ENCODE data around the gene FAM193B.
"Not testable (repeated sequence)": the region's sequence is repeated elsewhere in the genome, so short reads cannot be mapped to it uniquely, and the experiment has no call there.

The FAM193B gene

DNA sequence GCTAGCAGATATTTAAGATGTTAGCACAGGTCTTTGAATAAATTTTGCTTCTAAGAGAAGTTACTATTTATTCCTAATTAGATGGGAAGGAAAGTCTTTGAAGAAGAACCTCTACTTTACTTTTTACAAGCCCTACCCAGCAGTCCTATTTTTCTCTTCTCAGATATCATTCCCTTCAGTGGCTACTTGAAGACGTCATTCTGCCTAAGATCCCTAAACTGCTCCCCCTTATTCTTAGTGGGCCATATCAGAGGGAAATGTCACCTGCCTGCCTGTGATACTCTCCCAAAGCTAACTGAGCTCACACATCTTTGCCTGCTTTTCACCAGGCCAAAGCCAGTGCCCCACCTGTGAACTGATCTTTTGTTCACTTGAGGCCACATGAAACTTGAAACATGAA is 21.1 kb upstream of the FAM193B start:
- DNase-seq, result no peak

DNA sequence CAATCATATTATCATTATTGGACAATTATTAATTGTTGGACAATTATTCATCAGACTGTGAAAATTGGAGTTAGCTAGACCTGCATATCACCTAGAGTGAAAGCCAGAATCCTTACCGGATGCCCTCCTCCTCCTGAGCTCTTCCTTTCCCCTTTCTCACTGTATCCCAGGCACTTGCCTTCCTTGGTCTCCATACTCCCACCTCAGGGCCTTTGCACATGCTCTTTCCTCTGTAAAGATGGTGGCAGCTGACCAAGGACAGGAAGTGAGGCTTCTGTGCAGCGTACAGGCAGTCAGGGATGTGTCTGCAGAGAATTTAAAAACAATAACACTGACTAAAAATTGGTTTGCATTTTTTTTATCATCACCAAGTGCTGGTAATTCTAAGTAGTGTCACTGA is 15.5 kb upstream of the FAM193B start:
- no peak for DNase-seq

DNA sequence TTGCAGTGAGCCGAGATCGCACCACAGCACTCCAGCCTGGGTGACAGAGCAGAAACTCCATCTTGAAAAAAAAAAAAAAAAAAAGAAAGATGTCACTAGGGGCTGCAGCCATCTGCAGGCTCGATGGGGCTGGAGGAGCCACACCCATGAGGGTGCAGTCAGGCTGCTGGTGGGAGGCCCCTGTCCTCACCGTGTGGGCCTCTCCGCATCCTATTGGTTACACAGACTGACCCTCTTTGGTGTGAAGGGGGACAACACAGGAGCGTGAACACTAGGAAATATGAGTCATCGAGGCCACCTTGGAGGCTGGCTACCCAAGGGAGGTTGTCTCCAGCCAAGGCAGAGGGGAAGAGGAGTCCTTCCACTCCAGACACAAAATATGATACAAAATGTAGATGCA is 14.0 kb upstream of the FAM193B start:
- no peak for DNase-seq

DNA sequence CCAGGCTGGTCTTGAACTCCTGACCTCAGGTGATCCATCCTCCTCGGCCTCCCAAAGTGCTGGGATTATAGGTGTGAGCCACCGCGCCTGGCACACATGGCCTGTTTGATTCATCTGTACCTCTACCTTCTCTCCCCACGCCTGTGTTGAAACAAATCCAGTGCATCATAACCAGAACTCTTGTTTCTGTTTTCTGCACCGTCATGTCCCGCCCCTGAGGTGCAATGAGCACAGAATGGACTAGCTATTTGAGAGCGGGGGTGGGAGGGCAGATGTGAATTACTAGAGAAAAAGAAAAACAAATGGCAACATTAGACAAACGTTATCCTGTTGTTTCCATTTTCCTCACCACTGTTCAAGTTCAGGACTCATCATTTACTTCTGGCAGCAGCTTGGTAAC is 10.7 kb upstream of the FAM193B start:
- no peak for DNase-seq

DNA sequence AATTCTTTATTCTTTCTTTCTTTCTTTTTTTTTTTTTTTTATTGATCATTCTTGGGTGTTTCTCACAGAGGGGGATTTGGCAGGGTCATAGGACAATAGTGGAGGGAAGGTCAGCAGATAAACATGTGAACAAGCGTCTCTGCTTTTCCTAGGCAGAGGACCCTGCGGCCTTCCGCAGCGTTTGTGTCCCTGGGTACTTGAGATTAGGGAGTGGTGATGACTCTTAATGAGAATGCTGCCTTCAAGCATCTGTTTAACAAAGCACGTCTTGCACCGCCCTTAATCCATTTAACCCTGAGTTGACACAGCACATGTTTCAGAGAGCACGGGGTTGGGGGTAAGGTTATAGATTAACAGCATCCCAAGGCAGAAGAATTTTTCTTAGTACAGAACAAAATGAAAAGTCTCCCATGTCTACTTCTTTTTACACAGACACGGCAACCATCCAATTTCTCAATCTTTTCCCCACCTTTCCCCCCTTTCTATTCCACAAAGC is 5.1 kb upstream of the FAM193B start:
- not testable (repeated sequence) for DNase-seq

DNA sequence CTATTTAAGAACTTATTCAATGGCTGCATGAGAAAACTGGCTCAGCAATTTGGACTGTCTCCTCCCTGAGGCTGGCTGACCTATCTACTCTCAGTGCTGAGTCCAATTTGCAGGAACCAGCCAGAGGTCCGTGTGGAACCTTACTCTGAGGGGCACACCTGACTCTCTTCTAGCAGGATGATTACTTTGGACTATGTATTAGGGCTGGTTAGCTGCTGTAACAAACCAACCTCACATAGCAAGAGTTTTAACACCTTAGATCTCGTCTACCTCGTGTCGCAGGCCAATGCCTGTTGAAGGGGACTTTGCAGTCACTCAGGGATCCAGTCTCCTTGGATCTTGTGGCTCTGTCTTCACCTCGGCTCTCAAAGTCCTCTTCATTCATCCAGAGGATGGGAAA is 3.4 kb upstream of the FAM193B start:
- no peak for DNase-seq

DNA sequence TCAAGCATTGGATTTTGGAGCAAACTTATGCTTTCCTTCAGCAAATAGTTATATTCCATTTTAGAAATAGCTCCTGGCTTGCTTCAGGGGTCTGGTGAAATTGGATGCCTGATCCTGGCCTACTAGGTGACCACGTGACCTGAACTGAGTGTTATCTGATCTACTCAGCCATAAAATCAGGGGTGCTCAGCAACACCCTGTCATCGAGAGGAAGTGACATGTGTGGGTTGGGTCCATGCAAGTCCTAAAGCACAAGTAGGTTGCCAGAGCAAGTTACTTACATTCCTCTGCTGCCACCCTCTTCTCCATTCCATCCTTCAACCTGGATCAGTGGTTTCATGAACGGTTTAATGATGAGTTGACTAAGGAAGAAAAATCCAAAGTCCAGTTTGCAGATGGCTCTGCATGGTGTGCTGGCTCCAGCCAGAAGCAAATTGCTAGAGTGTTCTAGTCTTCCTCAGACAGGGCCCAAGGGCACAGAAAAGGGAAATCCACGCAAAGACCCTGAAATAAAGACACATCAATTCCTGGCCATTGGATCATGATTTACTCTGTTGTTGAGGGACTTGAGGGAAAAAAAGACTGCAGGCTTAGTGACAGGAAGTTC is 2.8 kb upstream of the FAM193B start:
- no peak for DNase-seq

DNA sequence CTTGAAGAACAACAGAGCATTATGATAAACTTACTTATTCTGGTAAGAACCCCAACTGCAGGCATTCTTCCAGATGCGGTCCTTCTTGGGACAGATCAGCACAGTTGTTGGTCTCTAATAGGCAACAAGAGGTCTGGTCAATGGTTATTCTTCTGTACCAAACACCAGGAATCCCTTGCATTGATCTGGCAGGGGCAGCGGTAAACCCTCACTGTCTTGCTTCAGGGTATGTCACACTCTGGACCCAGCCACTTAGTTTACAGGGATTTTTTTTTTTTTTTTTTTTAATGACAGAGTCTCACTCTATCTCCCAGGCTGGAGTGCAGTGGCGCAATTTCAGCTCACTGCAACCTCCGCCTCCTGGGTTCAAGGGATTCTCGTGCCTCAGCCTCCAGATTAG is 1.3 kb upstream of the FAM193B start:
- DNase-seq, result no peak

DNA sequence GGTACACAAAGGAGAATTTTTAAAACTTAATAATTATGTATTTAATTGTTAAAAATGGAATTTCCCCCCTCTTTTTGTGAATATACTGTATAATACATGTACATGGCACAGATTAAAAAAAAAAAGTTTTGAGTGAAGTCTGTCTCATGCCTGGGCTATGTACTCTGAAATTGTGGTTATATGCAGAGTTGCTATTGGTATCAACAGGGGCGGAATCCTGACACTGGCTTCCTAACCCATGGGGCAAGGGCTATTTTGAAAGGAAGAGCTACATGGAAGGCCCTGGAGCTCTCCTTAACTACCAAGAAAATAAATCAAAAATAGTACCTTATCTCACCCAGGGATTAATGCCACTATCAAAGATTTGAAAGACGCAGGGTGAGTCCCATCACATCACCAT is 865 bp upstream of the FAM193B start:
- no peak for DNase-seq

DNA sequence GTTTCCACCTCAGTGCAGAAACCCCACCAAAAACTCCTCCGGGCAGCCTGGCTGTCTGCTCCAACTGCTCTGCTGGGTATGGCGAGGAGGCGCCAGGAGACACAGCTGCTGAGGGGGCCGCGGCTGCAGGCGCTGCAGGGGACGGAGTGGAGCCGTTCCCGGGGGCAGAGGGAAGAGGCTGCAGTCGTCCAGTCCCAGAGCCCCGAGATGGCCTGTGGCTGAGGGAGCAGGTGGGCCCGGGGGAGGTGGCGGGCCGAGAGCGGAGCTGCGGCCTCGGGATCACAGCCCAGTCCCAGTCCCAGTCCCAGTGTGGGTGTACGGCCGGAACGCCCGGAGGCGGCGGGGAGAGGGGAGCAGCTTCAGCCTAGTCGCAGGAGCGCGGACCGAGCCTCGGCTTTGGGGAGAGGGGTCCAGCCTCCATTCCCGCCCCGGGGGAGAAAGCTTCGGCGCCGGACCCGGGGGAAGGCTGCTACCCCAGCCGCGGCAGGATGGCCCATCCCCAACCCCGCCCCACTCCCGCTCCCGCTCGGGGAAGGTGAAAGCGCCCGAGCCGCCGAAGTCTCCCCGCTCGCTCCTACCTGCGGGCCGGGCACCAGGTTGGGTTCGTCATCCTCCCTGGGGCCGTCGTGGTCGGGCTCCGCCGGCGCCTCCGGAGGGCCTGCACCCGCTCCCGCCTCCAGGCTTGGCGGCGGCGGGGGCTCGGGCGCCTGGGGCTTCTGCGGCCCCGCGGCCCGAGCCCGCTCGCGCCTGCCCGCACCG is 513 bp downstream of the FAM193B start:
- no peak for DNase-seq

DNA sequence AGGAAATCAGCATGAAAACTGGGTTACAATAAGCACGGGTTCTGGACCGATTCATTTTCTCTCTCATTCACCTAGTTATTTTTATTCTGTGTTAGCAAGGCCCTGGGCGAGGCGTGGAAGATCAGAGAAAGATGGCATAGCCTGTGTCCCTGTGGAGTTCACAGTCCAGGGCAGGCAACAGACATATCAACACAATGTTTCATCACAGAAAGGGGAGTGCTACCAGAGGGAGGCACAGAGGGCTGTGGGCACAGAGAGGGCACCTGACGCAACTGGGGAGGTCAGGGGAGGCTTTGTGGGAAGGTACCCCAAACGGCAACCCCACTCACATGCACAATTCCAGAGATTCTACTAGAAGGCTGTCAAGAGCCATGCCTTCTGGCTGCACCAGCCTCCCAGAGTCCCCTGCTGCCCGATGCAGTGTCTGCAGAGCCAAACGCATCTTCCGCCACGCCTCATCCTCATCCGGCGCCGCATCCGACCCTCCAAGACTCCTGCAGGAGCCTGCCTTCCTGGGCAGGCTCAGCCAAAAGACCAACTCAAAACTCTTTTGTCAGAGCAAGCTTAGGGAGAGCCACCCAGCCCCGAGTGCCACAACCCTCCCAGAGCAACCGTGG is 1.4 kb downstream of the FAM193B start:
- no peak for DNase-seq

DNA sequence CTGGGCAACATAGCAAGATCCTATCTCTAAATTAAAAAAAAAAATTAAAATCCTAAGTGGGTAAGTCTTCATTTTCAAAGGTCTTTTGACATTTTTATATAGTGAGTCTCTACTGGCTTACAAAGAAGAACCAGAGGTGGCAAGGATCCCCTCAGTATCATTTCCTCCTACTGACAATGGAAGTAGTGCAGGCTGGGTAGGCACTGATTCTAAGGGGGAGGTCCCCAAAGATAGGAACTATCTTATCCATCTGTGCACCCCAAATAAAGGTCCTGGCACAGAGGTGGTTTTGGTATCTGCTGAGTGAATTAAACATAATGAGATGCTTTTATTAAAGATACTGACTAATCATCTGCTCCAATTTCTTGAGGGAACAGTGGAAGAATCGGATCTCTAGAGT is 4.2 kb downstream of the FAM193B start:
- DNase-seq, result no peak

DNA sequence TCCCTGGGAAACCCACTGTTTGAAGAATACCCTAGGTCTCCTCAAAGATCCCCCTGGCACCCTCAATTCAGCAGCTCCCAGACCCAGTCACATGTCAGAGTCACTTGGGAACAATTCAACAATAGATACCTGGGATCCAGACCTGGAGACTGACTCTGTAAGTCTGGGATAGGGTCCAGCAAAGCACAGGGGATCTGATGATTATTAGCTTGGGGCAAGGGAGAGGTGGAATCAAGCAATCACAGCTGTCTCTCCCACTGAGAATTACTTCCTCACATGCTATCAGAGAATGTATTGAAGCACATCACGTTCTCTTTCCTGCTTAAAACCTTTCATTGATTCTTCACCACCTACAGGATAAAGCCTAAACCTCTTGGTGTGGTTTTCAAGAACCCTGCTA is 5.9 kb downstream of the FAM193B start:
- DNase-seq, result no peak

DNA sequence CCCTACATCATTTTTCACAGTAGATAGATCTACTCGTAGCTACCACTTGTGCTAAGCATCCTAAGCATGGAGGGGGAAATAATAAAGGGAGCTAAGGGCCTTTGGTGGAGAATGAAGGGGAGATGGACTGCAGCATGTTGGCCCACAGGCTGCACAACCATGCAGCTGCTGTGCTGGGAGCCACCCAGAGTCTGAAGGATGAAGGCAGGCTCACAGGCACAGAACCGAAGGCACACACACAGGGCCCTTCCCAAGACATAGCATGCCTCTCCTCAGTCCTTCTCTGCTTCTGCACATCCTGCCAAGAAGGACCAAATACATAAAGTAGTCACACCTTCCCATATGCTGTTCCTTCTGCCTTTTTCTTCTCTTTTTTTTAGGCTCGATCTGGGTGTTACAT is 6.6 kb downstream of the FAM193B start:
- no peak for DNase-seq

DNA sequence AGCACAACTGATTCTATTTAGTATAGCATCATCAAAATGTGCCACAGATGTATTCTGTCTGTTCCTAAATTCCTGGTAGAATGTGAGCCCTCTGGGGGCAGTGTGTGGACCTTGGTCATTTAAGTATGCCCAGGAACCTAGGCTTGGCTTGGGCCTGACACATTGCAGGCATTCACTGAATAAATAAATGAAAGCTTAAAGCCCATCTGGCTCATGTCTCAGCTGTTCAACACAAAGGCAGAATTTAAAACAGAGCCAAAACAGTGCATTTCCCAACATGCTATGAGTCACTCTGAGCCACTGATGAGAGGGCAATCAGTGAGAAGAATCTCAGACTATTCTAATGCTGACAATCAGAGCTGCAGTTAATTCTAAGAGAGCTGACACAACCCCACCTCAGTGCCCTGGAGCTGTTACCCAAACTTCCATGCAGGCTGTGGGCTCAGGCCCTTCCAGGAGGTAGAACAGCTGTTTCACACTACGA is 8.1 kb downstream of the FAM193B start:
- DNase-seq, result no peak

DNA sequence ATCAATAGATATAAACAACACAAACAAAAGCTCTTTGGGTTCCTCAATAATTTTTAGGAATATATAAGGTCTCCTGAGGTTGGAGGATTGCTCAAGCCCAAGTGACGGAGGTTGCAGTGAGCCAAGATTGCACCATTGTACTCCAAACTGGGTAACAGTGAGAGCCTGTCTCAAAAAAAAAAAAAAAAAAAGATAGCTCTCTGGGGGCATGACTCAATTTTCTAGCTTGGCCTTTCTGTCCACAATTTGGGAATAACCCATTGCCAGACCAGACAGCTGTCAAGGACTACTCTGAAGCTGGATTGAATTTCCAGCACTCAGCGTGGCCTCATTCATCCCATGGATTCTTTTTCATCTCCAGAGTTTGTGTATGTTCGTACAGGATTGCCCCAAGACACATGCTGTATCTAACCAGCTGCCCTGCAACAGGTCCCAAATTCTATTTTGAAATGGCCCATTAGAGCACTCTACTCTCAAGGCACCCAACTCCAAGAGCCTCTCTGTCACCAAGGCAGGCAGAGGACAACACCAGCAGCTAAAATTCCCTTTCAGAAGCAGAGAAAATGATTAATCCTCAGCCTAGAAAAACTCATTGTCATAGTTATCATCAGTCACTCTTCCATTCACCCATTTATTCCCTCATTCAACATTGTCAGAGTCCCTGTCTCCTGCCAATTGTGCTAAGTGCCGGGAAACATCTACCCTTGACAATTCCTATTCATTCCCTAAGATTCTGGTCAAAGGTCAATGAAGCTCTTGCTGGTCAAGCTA is 8.7 kb downstream of the FAM193B start:
- DNase-seq, result no peak

DNA sequence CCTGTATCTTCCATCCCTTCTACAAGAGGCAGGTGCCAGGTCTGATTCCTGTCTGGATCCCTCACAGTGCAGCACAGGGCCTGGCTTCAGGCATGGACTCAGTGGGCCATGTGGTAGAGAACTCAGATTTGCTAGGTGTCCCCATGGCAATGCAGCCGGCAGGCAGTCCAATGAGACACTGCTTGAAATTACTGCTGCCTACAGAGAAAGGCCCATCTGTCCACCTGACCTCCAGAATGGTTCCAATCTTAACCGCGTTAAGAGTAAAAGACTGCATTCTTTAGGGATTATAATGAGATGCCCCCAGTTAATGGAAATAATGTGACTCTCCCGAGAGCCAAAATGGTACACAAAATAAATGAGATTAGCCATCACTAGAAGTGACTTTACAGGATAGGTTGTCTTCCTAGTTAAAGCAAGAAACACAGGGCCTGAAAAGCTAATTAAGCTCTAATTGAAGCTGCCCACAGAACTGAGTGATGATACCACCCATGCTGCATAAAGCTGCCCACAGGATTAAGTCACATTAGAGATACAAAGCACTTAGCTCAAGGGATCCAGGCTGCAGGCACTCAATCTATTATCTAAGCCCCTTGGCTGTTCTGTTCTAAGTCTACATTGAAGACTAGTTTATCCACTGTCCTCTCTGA is 11.4 kb downstream of the FAM193B start:
- DNase-seq, result no peak

DNA sequence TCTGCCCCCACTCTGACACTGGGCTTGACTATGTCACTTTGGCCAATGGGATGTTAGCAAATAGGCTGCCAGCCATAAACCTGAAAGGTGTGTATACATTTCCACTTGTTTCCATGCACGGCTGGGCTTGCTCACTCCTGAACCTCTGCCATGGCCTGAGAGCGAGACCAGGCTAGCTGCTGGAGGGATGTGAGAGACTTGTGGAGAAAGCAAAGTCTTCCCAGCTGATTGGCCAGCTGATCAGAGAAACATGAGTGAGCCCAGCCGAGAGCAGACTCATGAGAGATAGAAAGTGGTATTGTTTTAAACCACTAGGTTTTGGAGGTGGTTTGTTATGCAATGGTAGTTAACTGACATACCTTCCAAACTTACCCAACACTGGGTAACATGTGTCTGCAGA is 13.9 kb downstream of the FAM193B start:
- DNase-seq, result no peak

DNA sequence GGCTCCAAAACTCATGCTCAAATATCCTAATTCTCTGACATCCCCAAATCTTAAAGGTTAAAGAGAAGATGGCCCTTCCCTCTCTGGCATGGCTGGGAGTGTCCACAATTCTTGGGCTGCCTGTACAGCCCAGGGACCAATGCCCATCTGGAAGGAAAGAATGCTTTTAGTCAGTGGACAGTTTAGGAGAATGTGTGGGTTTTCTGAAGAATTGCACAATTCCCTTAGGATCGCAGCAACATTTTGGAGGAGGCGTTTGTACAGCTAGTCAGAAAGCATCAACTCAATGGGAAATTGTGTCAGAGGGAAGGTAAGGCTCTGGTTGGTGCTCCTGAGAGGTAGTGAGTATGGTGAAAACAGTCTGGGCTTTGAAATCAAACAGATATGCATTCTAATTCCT is 15.0 kb downstream of the FAM193B start:
- no peak for DNase-seq

DNA sequence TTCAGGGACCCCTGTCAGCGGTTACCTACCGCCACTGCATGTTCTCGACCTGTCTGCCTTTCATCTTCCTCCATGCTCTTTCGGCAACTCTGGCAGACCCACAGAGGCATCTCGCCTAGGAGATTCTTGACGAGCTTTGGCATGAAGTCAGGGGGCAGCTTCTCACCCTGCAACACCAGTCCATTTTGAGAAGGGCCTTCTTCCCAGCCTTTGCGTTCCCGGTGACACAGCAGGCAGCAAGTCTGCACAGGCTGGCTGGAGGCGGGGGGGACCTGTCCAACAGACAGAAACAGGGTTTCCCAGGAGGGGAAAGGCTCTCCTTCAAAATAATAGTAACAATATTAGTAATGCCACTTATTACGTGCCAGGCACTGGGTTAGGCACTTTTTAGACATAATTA is 15.5 kb downstream of the FAM193B start:
- DNase-seq, result no peak

DNA sequence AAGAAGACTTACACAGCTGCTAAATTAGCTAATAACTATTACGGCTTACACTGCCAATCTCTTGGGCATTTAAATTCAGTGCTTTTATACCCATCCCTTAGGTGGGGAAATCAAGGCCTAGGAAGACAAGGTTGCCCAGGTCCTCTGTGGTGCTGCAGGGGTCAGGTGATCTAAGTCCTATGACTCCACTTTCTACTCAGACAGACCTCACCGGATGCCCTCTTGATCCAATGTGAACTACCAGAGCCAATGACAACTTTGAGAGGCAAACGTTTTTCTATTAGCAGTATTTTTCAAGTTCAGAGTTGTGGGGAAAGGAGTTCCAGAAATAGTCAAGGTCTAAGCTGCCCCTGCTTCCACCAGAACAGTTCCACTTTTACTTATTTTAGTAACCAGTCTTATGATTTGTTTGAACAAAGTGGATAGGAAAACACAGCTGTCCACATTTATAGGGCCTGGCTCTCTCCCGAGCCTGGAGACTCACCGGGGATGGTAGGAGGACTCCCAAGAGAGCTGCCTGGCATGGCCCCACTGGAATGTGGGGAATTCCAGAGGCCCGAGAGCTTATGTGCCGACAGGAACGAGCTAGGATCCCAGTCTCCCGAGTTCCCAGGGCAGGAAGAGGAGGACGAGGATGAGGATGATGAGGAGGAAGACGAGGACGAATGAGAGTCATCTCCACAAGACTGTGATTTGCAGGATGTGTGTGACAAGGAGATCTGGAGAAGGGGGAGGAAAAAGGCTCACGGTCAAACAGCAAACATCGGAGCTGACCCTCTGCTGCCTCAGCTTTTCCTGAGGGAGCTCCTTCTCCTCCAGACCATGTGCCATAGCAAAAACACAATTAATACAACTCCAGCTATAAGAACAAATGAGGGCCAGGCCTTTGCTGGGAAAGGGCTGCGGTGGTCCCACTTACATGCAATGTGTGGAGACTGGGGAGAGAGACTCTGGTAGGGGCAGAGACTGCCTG is 16.7 kb downstream of the FAM193B start:
- no peak for DNase-seq

DNA sequence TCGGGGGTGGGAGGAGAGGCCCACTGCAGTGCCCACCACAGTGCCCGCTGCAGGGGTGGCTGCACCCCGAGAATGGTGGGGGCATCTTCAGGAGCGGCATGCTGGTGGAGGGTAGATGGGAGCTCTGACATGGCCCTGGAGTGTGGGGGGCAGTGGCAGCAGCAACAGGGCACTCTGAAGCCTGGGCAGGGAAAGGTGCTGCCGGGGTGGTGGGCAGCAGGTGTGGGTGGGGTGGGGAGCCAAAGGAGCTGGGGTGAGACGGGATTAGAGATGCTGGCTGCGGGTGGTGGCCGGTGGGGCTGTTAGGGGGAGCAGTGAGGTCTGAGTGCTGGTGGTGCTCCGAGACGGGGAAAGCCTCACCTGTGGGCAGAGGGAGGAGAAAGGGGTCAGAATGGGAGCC is 18.0 kb downstream of the FAM193B start:
- no peak for DNase-seq

Measured in cerebellar nuclear complex (tissue), 1 donor.